Measurements from ENCODE around the gene ATG3.
"Not testable (repeated sequence)": the region's sequence is repeated elsewhere in the genome, so short reads cannot be mapped to it uniquely, and the experiment has no call there.

Gene ATG3

DNA sequence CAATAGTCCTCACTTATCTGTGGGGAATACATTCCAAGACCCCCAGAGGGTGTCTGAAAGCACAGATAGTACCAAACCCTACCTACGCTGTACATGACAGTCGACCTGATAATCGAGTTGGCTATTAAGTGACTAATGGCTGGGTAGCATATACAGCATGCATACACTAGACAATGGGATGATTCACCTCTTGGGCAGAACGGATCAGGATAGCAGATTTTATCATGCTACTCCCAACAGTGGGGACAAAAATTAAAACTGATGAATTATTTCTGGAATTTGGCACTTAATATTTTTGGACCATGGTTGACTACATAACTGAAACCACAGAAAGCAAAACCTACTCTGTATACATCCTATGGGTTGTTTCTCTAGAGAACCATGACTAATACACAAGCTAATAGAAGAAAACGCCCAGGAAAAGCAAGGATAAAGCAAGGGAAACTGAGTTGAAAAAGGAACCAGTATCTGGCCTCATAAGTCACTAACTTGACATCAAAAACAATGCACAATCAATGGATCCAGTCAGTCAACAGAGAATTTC, 15.5 kb downstream of the ATG3 start:
- Histone ChIP-seq H3K36me3 (replicated peaks) (peaks cover 36% of the 10 kb centered on the region), H3K27me3 (ENCODE audit: low read depth) (no peaks in the 10 kb centered on the region), H3K4me3 (no peak overlapping the region), H3K4me1 (no peaks in the 10 kb centered on the region), H3K9me3 (no peaks in the 10 kb centered on the region)
- DNase-seq (ENCODE audit: low spot score in 2 of 2) = no peak
- in situ Hi-C loops (cut with MboI; ENCODE audit: low sequenced_read_pairs) = no loop called here

GRCh38 chr3:112539825-112540650, 21.7 kb downstream of the ATG3 start:
- no peaks in the 10 kb centered on the region for H3K27me3 ChIP-seq (ENCODE audit: low read depth)
- no peak overlapping the region for H3K4me3 ChIP-seq
- DNase-seq (ENCODE audit: low spot score in 2 of 2) = no peak
- H3K9me3 ChIP-seq = no peaks in the 10 kb centered on the region
- H3K4me1 ChIP-seq = no peaks in the 10 kb centered on the region
- in situ Hi-C loops (cut with MboI; ENCODE audit: low sequenced_read_pairs) = no loop called here
- H3K36me3 ChIP-seq (replicated peaks) = peaks cover 28% of the 10 kb centered on the region

- H3K9me3 ChIP-seq = no peaks in the 10 kb centered on the region
- no peak overlapping the region for H3K4me3 ChIP-seq
- no peaks in the 10 kb centered on the region for H3K4me1 ChIP-seq
- in situ Hi-C loops (cut with MboI; ENCODE audit: low sequenced_read_pairs) = no loop called here
- no peaks in the 10 kb centered on the region for H3K27me3 ChIP-seq (ENCODE audit: low read depth)
- peak in 1 of 2 experiments; percentile 50 for DNase-seq (ENCODE audit: low spot score in 2 of 2)
- peaks cover 26% of the 10 kb centered on the region for H3K36me3 ChIP-seq (replicated peaks)
Observed at GRCh38 chr3:112531358-112531781, 30.4 kb downstream of the ATG3 start.

DNA sequence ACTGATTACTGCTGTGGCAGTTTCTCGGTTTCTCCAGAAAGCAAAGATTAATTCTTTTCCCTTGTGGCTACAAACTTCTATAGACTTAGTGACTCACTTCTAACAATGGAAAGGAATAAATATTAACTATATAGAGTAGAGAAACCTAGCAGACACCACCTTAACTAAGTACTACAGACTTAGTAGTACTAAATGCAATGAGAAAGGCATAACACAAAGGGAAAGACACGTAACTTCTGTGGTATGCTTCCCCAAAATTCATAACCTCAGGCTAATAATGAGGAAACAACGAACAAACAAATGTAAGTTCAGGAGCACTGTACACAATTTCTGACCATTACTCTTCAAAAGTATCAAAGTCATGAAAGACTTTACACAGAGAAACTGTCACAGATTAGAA, 31.2 kb downstream of the ATG3 start:
- in situ Hi-C loops (cut with MboI; ENCODE audit: low sequenced_read_pairs) = no loop called here
- peaks cover 18% of the 10 kb centered on the region for H3K36me3 ChIP-seq (replicated peaks)

GRCh38 chr3:112524127-112524526, 37.6 kb downstream of the ATG3 start:
- in situ Hi-C loops (cut with MboI; ENCODE audit: low sequenced_read_pairs) = loop anchor here (10.0 kb wide), 2 partner anchors 189 to 409 kb away; partner anchors contain the start of gene CD200
- DNase-seq (ENCODE audit: low spot score in 2 of 2); H3K9me3 ChIP-seq; H3K27me3 ChIP-seq (ENCODE audit: low read depth); H3K36me3 ChIP-seq (replicated peaks); H3K4me3 ChIP-seq; H3K4me1 ChIP-seq: not testable (repeated sequence)

More for the DNA sequence above, 31.2 kb downstream of the ATG3 start:
- Histone ChIP-seq H3K27me3 (ENCODE audit: low read depth) (no peaks in the 10 kb centered on the region), H3K4me3 (no peak overlapping the region), H3K4me1 (no peaks in the 10 kb centered on the region), H3K9me3 (no peaks in the 10 kb centered on the region)
- DNase-seq (ENCODE audit: low spot score in 2 of 2) = no peak

DNA sequence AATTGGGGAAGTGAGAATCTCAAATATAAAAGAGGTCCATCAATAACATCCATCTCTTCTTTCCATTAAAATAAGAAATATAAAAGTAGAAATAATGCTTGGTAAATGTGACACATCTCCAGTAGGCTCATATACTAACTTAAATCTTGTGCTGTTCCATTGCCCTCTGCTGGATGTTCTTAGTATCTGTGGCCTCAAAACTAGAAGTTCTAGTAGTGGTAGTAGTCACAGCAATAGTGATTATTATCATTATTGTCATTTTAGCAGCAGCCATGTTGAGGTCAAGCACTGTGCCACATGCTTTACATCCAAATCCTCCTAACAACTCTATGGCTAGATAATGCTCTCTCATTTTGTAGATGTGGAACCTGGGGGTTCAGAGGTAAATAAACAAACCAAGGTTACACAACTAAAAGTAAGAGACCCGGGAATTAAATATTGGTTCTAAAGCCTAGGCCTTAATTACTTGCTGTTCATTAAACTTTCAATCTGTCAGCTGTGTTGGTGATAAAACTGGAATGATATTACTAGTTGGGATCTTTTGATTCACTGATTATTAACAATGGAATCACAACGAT, 42.2 kb downstream of the ATG3 start:
- DNase-seq (ENCODE audit: low spot score in 2 of 2) = peak; percentile 45 to 67
- Histone ChIP-seq H3K4me3 (no peak overlapping the region), H3K9me3 (no peaks in the 10 kb centered on the region), H3K27me3 (ENCODE audit: low read depth) (no peaks in the 10 kb centered on the region), H3K4me1 (no peaks in the 10 kb centered on the region), H3K36me3 (replicated peaks) (no peaks in the 10 kb centered on the region)
- in situ Hi-C loops (cut with MboI; ENCODE audit: low sequenced_read_pairs) = loop anchor here (10.0 kb wide), 2 partner anchors 185 to 405 kb away; partner anchors contain the start of gene CD200

- H3K36me3 ChIP-seq (replicated peaks); in situ Hi-C loops (cut with MboI; ENCODE audit: low sequenced_read_pairs): not testable (repeated sequence)
Observed at GRCh38 chr3:112518970-112519369, 42.8 kb downstream of the ATG3 start.

DNA sequence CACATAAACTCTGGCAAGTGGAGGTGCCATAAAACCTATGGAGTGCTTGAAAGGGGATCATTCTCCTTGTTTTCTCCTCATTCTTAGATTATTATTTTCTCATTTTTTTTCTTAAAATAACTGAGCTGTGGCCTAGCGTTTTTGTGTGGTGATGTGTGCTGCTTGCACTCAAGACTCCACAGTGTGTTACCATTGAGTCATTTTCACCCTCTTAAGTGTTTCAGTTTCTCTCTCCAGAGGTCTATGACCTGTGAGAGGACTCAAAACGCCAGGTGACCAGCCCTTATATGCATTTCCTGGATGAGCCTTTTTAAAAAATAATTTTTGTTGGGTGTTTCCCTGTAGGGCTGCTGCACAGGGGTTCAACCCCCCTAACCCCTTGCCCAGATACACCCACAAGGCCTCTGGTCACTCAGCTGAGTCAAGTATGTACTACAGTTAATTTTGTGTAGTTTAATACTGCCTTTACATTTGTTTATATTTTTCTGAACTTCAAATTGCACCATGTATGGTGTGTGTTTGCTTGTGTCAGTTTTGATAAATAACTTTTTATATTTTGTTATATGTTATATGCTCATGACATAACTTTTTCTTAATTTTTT, 47.1 kb downstream of the ATG3 start:
- Histone ChIP-seq H3K4me1 (no peaks in the 10 kb centered on the region), H3K4me3 (no peak overlapping the region), H3K27me3 (ENCODE audit: low read depth) (no peaks in the 10 kb centered on the region), H3K9me3 (peaks cover 5% of the 10 kb centered on the region; the same call in 1 of the 2 replicates), H3K36me3 (replicated peaks) (no peaks in the 10 kb centered on the region)
- DNase-seq (ENCODE audit: low spot score in 2 of 2) = no peak
- in situ Hi-C loops (cut with MboI; ENCODE audit: low sequenced_read_pairs) = no loop called here

More at GRCh38 chr3:112518970-112519369, 42.8 kb downstream of the ATG3 start:
- not testable (repeated sequence) for H3K27me3 ChIP-seq (ENCODE audit: low read depth); H3K4me3 ChIP-seq; H3K9me3 ChIP-seq; DNase-seq (ENCODE audit: low spot score in 2 of 2); H3K4me1 ChIP-seq

GRCh38 chr3:112512320-112512719, 49.4 kb downstream of the ATG3 start:
- no peaks in the 10 kb centered on the region for H3K36me3 ChIP-seq (replicated peaks)
- H3K9me3 ChIP-seq = peaks cover 5% of the 10 kb centered on the region; the same call in 1 of the 2 replicates
- H3K4me1 ChIP-seq = no peaks in the 10 kb centered on the region
- DNase-seq (ENCODE audit: low spot score in 2 of 2) = no peak
- H3K4me3 ChIP-seq = no peak overlapping the region
- H3K27me3 ChIP-seq (ENCODE audit: low read depth) = no peaks in the 10 kb centered on the region
- in situ Hi-C loops (cut with MboI; ENCODE audit: low sequenced_read_pairs) = no loop called here

DNA sequence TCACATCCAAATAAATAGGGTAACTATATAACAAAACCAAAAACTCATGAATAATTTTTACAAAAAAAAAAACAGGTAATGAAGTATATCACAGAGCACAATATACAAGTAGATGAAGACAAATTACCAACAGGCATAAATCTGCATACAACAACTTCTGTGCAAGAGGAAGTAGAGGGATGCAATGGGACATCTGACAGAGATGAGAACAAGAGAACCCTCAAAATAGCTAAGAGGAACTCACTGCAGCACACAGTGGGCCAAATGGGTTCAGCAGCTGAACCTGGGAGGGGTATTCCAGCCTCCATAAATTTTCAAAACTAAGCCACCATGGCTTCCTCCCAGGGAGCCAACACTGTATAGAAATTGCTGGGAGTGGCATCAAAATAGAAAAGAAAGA, 52.9 kb downstream of the ATG3 start:
- Histone ChIP-seq H3K27me3 (ENCODE audit: low read depth) (no peaks in the 10 kb centered on the region), H3K36me3 (replicated peaks) (no peaks in the 10 kb centered on the region), H3K4me1 (no peaks in the 10 kb centered on the region), H3K4me3 (no peak overlapping the region), H3K9me3 (peaks cover 5% of the 10 kb centered on the region; the same call in 1 of the 2 replicates)
- no peak for DNase-seq (ENCODE audit: low spot score in 2 of 2)
- in situ Hi-C loops (cut with MboI; ENCODE audit: low sequenced_read_pairs) = no loop called here

DNA sequence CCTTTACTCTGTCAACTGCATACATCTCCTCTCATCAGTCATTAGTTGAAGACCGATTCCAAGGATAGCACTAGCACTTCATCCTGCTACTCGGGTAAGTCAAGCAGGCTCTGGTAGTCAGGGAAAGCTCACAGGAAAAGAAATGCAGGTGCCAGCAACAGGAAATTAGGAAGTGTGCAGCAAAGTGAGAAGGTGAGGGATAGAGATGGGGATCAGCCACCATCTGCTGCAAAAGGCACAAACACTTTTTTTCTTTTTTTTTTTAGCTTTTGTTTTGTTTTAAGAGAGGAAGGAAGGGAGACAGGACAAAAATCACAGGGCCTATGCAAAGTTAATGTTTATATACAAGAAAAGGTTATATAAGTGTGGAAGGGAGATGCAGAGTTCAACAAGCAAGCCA, 53.5 kb downstream of the ATG3 start:
- no peaks in the 10 kb centered on the region for H3K36me3 ChIP-seq (replicated peaks)
- H3K4me1 ChIP-seq = no peaks in the 10 kb centered on the region
- DNase-seq (ENCODE audit: low spot score in 2 of 2) = no peak
- no peaks in the 10 kb centered on the region for H3K27me3 ChIP-seq (ENCODE audit: low read depth)
- peaks cover 5% of the 10 kb centered on the region; the same call in 1 of the 2 replicates for H3K9me3 ChIP-seq
- H3K4me3 ChIP-seq = no peak overlapping the region
- in situ Hi-C loops (cut with MboI; ENCODE audit: low sequenced_read_pairs) = no loop called here

GRCh38 chr3:112505907-112506306, 55.9 kb downstream of the ATG3 start:
- no peak for DNase-seq (ENCODE audit: low spot score in 2 of 2)
- Histone ChIP-seq H3K9me3 (no peaks in the 10 kb centered on the region), H3K36me3 (replicated peaks) (no peaks in the 10 kb centered on the region), H3K27me3 (ENCODE audit: low read depth) (no peaks in the 10 kb centered on the region), H3K4me3 (no peak overlapping the region), H3K4me1 (no peaks in the 10 kb centered on the region)
- in situ Hi-C loops (cut with MboI; ENCODE audit: low sequenced_read_pairs) = no loop called here

- in situ Hi-C loops (cut with MboI; ENCODE audit: low sequenced_read_pairs) = no loop called here
- H3K4me3 ChIP-seq = no peak overlapping the region
Observed at GRCh38 chr3:112504123-112504522, 57.6 kb downstream of the ATG3 start.

More at GRCh38 chr3:112504123-112504522, 57.6 kb downstream of the ATG3 start:
- no peak for DNase-seq (ENCODE audit: low spot score in 2 of 2)
- H3K9me3 ChIP-seq = no peaks in the 10 kb centered on the region
- no peaks in the 10 kb centered on the region for H3K4me1 ChIP-seq
- H3K27me3 ChIP-seq (ENCODE audit: low read depth) = no peaks in the 10 kb centered on the region
- no peaks in the 10 kb centered on the region for H3K36me3 ChIP-seq (replicated peaks)
